Spinal cord (tissue), 10 donors: ENCODE data around the gene PNPLA7. TPM values are rescaled to one million over a fixed set of nuclear protein-coding genes. Genes with fewer than 3 reads are reported as not detected.
"Not testable (repeated sequence)": the region's sequence is repeated elsewhere in the genome, so short reads cannot be mapped to it uniquely, and the experiment has no call there.

Source experiments
- DNase-seq, 6 donors: peaks; one replicate each; pipeline versions ENCODE4 v3.0.0 to v3.0.0-alpha.2; 2013 to 2015; ENCODE audit warnings: low spot score in 6 of 6, low read depth in 4 of 6
- H3K27ac ChIP-seq: one replicate; pipeline ENCODE4 v1.5.1; 2013; ENCODE audit warnings: low read depth, low read length, control low read depth
- H3K27me3 ChIP-seq: one replicate; pipeline ENCODE4 v1.6.1; 2013; ENCODE audit warnings: low read length; ENCODE audit not compliant: control insufficient read depth, insufficient read depth
- H3K36me3 ChIP-seq: one replicate; pipeline ENCODE4 v1.6.1; 2013; ENCODE audit warnings: low read length; ENCODE audit not compliant: control insufficient read depth, insufficient read depth
- H3K4me1 ChIP-seq: one replicate; pipeline ENCODE4 v1.6.1; 2013; ENCODE audit warnings: low read length; ENCODE audit not compliant: control insufficient read depth, insufficient read depth
- H3K4me3 ChIP-seq: one replicate; pipeline ENCODE4 v1.5.1; 2013; ENCODE audit warnings: low read depth, low read length, control low read depth
- H3K9me3 ChIP-seq: one replicate; pipeline ENCODE4 v1.6.1; 2013; ENCODE audit warnings: low read length; ENCODE audit not compliant: control insufficient read depth, insufficient read depth
- WGBS: methylation state at CpG from one replicate; pipeline ENCODE4 v1.1.5; 2013; ENCODE audit warnings: missing lambda C conversion rate; ENCODE audit not compliant: insufficient coverage; 5-methylcytosine and 5-hydroxymethylcytosine counted together
- polyA plus RNA-seq, 2 donors: library from polyadenylated mRNA; unstranded; fragments of 120-200 nt; gene quantifications; one replicate each; pipeline ENCODE4 v1.2.1, GENCODE V29; 2013; ENCODE audit not compliant: insufficient read length in 2 of 2
- total RNA-seq, 2 donors: library from RNA; depleted of rRNA in 1 of 2; stranded (reverse); fragments of 120-200 nt in 1 of 2; fragments of >200 nt in 1 of 2; gene quantifications; one replicate each; pipeline versions ENCODE4 v1.2.3 to v1.2.4, GENCODE V29; 2013 to 2014
- donor health status: healthy.

Gene PNPLA7
- total and polyA plus RNA-seq, 4 donors = 0.89 to 6.6 (median 4.4) TPM

DNA sequence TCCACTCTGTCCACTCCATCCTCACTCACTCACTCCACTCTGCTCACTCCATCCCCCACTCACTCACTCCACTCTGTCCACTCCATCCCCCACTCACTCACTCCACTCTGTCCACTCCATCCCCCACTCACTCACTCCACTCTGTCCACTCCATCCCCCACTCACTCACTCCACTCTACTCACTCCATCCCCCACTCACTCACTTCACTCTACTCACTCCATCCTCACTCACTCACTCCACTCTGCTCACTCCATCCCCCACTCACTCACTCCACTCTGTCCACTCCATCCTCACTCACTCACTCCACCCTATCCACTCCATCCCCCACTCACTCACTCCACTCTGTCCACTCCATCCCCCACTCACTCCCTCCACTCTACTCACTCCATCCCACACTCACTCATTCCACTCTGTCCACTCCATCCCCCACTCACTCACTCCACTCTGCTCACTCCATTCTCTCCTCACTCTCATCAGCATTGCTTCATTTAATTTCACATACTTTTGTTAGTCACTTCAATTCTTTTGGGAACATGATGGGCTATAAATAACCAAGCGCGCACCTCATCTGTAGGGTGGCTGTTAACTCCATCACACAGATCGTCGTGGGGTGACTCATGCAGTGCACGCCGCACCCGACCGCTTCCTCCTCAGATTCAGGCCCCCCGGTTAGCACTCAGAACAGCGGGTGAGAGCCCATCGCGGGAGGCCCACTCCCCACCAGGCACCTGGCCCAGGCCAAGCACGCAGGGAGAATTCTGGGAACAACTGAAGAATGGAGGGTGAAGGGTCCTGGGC is 31.3 kb downstream of the PNPLA7 start:
- not testable (repeated sequence) for DNase-seq, H3K27me3 ChIP-seq, H3K27ac ChIP-seq, H3K4me3 ChIP-seq, H3K4me1 ChIP-seq, H3K9me3 ChIP-seq
- peaks cover 31% of the 10 kb centered on the region for H3K36me3 ChIP-seq
- WGBS = 89% methylated on average over 12 of the region's 13 CpGs

DNA sequence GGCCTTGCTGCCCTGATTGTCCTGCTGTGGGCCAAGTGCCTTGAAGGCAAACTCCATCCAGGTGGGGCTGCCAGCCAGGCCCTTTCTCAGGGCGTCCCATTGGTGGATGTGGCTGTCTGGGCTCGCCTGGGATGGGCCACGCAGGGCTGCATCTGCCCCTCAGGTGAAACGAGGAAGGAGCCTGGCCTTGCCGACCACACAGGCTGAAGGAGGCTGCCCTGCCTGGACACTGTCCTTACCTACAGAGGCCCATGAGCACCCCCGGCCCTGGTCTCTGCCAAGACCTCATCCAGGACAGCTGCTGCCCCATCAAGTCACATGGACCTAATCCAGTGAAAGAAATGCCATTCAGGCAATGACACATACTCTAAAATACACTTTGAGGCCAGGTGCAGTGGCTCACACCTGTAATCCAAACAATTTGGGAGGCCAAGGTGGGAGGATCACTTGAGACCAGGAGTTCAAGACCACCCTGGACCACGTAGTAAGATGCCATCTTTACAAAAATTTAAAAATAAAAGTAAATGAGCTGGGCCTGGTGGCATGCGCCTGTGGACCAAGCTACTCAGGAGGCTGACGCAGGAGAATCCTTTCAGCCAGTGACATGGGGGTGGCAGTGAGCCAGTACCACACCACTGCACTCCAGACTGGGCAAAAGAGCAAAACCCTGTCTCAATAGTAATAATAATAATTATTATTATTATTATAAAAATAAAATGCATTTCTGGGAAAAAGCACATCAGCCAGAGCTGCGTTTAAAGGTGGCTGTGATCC is 33.9 kb downstream of the PNPLA7 start:
- H3K4me1 ChIP-seq = no peaks in the 10 kb centered on the region
- no peak overlapping the region for H3K4me3 ChIP-seq
- H3K27me3 ChIP-seq = no peaks in the 10 kb centered on the region
- H3K9me3 ChIP-seq = no peaks in the 10 kb centered on the region
- DNase-seq = no peak
- H3K36me3 ChIP-seq = peaks cover 20% of the 10 kb centered on the region
- no peak overlapping the region for H3K27ac ChIP-seq
- WGBS = 88% methylated on average over 7 of the region's 10 CpGs

DNA sequence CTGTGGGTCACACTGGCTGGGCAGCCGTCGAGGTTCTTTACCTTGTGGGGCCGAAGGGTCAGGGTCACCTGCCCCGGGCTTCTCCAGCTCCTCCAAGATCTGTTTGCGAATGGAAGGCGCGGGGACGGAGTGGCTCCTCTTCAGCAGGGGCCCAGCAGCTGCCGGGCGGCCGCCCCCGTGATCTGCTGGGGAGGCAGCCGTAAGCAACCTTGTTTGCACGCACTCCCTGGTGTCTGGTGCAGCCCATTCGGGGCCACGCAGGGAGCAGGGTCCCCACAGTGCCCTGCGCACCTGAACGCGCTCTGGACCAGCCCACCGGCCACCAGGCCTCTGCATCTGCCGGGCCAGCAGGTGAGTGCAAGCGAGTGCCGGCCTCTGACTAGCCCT is 34.9 kb downstream of the PNPLA7 start:
- H3K4me3 ChIP-seq = no peak overlapping the region
- WGBS = 85% methylated on average over 21 of the region's 23 CpGs
- no peaks in the 10 kb centered on the region for H3K27me3 ChIP-seq
- H3K27ac ChIP-seq = no peak overlapping the region
- no peaks in the 10 kb centered on the region for H3K4me1 ChIP-seq
- DNase-seq = no peak
- H3K36me3 ChIP-seq = peaks cover 14% of the 10 kb centered on the region
- no peaks in the 10 kb centered on the region for H3K9me3 ChIP-seq

DNA sequence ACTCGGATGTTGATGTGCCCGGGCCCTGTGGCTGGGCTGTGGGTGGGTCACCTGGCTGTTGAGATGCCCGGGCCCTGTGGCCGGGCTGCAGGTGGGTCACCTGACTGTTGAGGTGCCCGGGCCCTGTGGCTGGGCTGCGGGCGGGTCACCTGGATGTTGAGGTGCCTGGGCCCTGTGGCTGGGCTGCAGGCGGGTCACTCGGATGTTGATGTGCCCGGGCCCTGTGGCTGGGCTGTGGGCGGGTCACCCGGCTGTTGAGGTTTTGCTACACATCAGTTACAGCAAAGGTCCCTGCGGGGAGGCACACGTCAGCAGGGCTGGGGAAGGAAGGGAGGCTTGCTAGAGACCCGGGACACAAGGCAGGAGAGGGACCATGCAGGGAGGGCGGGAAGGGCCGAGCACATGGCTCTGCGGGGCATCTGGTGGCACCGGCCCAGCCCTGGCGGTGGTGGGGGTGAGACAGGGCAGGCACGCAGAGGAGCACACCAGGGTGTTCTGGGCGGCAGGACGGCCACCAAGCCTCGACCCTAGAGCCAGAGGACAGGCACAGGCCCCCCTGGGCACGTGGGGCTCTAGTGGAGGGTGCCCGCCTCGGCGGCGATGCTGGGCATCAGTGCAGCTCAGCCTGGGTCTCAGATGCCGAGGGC is 35.4 kb downstream of the PNPLA7 start:
- no peak overlapping the region for H3K4me3 ChIP-seq
- WGBS = 88% methylated on average over 28 of the region's 30 CpGs
- H3K36me3 ChIP-seq = peaks cover 13% of the 10 kb centered on the region
- no peak overlapping the region for H3K27ac ChIP-seq
- DNase-seq = no peak
- H3K9me3 ChIP-seq = no peaks in the 10 kb centered on the region
- no peaks in the 10 kb centered on the region for H3K27me3 ChIP-seq
- no peaks in the 10 kb centered on the region for H3K4me1 ChIP-seq

- H3K4me3 ChIP-seq, DNase-seq, H3K36me3 ChIP-seq, H3K27me3 ChIP-seq, H3K4me1 ChIP-seq, H3K9me3 ChIP-seq, H3K27ac ChIP-seq: not testable (repeated sequence)
- WGBS = 94% methylated on average over 36 of the region's 42 CpGs
Observed at GRCh38 chr9:137513801-137514570, 36.2 kb downstream of the PNPLA7 start.

DNA sequence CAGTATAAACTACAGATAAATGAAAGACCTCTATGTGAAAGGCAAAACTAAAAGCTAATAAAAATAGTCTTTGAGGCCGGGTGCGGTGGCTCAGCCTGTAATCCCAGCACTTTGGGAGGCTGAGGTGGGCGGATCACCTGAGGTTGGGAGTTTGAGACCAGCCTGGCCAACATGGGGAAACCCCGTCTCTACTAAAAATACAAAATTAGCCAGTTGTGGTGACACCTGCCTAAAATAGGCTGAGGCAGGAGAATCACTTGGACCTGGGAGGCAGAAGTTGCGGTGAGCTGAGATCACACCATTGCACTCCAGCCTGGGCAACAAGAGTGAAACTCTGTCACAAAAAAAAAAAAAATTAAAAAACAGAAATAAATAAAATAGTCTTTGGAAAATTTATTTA is 37.1 kb downstream of the PNPLA7 start:
- 83% methylated on average over 1 of the region's 5 CpGs for WGBS
- not testable (repeated sequence) for H3K4me3 ChIP-seq, DNase-seq

DNA sequence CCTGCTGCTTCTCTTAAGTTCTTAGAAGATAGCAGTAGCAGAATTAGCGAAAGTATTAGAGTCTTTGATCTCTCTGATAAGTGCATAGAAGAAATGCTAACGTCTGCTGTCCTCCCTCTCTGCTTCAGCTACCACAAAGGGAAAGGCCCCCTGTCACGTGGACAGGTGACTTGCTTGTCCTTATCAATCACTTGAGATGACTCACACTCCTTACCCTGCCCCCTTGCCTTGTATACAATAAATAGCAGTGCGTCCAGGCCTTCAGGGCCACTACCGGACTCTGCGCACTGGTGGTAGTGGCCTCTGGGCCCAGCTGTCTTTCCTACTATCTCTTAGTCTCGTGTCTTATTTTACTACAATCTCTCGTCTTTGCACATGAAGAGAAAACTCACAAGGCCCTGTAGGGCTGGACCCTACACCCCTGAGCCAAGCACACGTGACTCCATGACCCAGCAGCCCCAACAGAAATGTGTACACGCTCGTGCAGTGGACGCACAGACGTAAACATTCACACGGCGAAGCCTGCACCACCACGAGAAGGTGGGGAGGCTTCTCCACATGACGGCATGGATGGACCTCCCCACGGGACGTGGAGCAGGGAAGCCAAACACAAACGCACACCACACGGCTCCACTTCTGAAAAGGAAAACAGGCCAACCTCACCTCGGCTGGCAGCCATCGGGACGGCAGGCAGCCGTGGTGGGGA is 38.3 kb downstream of the PNPLA7 start:
- Histone ChIP-seq H3K4me1 (no peaks in the 10 kb centered on the region), H3K4me3 (no peak overlapping the region), H3K9me3 (no peaks in the 10 kb centered on the region), H3K27me3 (no peaks in the 10 kb centered on the region), H3K36me3 (peaks cover 9% of the 10 kb centered on the region), H3K27ac (no peak overlapping the region)
- WGBS = 89% methylated on average over 23 of the region's 25 CpGs
- DNase-seq = no peak

More for the DNA sequence above, 37.1 kb downstream of the PNPLA7 start:
- H3K4me1 ChIP-seq, H3K27ac ChIP-seq, H3K9me3 ChIP-seq, H3K27me3 ChIP-seq, H3K36me3 ChIP-seq: not testable (repeated sequence)

DNA sequence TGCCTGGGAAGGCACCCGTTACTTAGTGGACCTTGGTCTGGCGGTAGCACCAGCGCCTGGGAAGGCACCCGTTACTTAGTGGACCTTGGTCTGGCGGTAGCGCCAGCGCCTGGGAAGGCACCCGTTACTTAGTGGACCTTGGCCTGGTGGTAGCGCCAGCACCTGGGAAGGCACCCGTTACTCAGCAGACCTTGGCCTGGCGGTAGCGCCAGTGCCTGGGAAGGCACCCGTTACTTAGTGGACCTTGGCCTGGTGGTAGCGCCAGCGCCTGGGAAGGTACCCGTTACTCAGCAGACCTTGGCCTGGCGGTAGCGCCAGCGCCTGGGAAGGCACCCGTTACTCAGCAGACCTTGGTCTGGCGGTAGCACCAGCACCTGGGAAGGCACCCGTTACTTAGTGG is 39.1 kb downstream of the PNPLA7 start:
- not testable (repeated sequence) for H3K27ac ChIP-seq, H3K27me3 ChIP-seq, DNase-seq, H3K9me3 ChIP-seq, H3K36me3 ChIP-seq, H3K4me1 ChIP-seq, H3K4me3 ChIP-seq
- 96% methylated on average over 22 of the region's 22 CpGs for WGBS

DNA sequence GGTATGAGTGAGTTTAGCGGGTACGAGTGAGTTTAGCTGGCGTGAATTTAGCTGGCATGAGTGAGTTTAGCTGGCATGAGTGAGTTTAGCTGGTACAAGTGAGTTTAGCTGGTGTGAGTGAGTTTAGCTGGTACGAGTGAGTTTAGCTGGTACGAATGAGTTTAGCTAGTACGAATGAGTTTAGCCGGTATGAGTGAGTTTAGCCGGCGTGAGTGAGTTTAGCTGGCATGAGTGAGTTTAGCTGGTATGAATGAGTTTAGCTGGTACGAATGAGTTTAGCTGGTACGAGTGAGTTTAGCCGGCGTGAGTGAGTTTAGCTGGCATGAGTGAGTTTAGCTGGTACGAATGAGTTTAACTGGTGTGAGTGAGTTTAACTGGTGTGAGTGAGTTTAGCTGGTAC is 41.0 kb downstream of the PNPLA7 start:
- Histone ChIP-seq H3K4me1 (no peaks in the 10 kb centered on the region), H3K27ac (no peak overlapping the region), H3K27me3 (no peaks in the 10 kb centered on the region), H3K4me3 (no peak overlapping the region), H3K9me3 (no peaks in the 10 kb centered on the region), H3K36me3 (peaks cover 3% of the 10 kb centered on the region)
- 87% methylated on average over 14 of the region's 14 CpGs for WGBS
- DNase-seq = no peak
